VCaP (cell line): ENCODE results near the gene ZNF736.
"Not testable (repeated sequence)": the region's sequence is repeated elsewhere in the genome, so short reads cannot be mapped to it uniquely, and the experiment has no call there.

Source experiments
- H3K27ac ChIP-seq: fragments of 450-650 bp; 2 replicates; pipeline ENCODE4 v1.5.1; 2017
- TF ChIP-seq, protein P1 (sequence below): fragments of 450-650 bp; conservative IDR thresholded peaks from 2 replicates; pipeline ENCODE4 v1.5.1; 2017; ENCODE audit warnings: mild to moderate bottlenecking, moderate library complexity

The ZNF736 gene

DNA sequence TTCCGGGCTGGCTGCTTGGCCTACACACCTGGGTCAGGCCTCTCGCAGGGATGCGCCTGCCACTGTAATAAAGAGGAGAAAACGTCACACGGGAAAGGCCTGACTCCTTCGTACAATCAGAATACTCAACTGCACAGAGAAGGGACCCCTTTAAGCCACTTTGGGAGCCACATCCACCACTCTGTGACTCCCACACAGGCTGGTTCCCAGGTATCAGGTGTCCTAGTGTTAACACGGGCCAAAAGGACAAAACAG lies 5.8 kb upstream of the ZNF736 start:
- peak overlapping the region; percentile 80 for H3K27ac ChIP-seq
- TF ChIP-seq, protein P1, sequence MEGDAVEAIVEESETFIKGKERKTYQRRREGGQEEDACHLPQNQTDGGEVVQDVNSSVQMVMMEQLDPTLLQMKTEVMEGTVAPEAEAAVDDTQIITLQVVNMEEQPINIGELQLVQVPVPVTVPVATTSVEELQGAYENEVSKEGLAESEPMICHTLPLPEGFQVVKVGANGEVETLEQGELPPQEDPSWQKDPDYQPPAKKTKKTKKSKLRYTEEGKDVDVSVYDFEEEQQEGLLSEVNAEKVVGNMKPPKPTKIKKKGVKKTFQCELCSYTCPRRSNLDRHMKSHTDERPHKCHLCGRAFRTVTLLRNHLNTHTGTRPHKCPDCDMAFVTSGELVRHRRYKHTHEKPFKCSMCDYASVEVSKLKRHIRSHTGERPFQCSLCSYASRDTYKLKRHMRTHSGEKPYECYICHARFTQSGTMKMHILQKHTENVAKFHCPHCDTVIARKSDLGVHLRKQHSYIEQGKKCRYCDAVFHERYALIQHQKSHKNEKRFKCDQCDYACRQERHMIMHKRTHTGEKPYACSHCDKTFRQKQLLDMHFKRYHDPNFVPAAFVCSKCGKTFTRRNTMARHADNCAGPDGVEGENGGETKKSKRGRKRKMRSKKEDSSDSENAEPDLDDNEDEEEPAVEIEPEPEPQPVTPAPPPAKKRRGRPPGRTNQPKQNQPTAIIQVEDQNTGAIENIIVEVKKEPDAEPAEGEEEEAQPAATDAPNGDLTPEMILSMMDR, result no peak

DNA sequence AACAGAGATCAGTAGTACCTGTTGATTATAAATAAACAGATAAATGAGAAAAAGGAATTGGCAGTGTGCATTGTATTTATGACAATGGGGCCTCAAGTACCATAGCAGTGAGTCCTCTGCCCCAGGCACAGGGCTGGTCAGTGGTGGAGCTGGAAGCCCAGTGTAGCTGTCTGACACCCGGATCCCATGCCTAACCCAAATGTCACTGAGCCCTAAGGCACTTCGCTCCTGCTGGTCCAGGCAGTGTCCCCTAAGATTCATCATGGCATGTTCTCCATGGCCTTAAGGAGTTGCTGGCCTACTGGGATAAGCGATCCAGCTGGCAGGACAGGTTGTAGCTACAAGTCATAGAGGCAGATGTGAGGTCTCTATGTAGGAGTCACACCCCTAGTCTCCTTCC lies 3.3 kb upstream of the ZNF736 start:
- TF ChIP-seq, protein P1, result no peak
- no peak overlapping the region for H3K27ac ChIP-seq

DNA sequence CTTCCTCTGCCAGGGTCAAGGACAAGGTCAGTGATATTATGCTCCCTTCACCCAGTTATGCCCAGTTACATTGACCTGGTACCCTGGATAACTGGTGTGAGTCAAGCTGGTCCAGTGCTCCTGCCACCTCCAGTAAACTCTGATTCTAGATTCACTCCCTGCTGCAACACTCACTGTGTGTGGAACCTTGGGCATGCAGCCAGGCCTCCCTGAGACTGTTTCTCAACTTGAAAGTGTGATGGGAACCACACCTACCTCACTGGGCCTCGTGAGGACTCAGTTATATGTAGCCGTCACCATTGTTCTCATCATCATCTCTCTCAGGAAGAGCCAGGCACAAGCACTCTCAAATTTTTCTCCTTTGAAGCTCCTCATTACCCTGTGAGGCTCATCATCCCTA lies 935 bp upstream of the ZNF736 start:
- peak overlapping the region; percentile 90 for H3K27ac ChIP-seq

DNA sequence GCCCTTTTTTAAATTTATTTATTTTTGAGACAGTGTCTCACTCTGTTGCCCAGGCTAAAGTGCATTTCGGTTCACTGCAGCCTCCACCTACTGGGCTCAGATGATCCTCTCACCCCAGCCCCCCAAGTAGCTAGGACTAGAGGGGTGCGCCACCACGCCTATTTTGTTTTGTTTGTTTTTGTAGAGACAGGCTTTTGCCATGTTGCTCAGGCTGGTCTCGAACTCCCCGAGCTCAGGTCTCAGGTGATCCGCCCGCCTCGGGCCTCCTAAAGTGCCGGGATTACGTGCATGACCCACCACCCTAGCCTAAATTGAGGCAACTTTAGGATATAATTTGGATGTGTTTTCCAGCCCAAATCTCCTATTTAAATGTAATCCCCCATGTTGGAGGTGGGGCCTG lies 805 bp downstream of the ZNF736 start:
- TF ChIP-seq, protein P1, result no peak
- H3K27ac ChIP-seq, result peak overlapping the region; percentile 90

More for the DNA sequence above, 935 bp upstream of the ZNF736 start:
- TF ChIP-seq, protein P1, result no peak

DNA sequence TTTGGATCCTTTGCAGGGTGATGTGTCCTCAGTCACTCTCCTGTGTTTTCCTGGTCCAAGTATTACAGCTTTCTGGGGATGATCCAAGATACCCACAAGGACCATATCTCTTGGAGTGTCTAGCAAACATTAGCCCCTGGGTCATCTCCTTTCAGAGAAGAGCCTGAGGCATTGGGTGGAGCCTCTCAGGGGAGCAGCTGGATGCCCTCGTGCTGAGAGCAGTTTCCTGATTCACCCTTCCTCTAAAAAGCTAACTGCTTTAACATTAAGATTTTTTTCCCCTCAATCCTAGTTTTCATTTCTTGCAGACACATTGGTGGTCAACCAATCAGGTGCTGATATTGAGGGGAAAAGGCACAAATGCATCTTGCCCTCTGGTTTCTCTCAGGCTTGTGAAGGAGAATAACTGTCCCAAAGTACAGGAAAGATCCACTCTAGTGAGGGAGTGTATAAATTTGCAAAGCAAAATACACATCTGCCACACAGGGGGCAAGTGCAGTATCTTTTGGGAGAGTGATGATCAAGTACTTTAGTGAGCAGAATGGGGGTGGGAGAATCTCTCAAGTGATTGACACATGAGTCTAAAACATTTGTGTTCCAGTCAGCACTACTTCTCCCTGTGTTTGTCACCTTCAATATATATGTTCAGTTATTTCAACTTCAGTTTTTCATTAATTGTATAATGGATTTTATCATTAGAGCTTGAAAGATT lies 2.4 kb downstream of the ZNF736 start:
- H3K27ac ChIP-seq, result peak overlapping the region; percentile 90

DNA sequence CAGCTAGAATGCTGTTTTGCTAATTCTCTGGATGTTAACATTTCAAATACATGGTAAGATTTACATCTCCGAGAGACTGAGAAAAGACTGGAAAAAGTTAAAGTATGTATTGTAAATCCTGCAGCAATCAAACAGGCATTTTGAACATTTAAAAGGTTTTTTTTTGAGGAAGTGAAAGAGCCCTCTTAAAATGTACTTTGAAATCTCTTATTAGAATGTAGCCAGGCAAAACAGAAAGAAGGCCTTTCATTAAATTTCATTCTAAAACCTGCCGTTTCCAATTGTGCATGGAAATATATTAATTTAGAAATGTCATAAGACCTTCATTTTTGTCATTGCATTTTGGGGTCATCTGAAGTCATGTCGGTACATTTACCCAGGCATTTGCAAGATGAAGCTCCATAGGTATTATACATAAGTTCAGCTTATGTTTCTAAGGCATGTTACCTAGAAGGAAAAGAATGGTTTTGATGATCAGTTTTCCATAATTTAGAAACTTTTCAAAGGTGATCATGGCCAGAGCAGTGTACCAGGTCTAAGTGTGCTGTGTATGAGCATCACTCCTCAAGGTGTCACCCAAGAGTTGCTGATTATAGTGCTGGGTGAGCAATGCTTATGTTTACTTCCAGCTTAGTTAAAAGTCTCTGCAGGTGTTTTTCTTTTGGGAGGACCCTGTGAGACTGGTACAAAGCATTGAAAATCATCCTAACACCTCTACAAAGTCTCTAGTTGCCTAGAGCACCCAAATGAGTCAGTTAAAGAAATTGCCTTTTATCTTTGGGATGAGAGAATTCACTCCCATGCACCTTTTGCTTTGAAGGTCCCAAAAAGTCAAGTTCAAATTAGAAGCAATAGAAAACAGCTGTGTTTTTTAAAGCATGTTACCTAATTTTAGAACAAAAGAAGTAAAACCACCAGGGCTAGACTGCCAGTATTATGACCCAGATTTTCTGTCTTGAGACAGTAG lies 7.1 kb downstream of the ZNF736 start:
- TF ChIP-seq, protein P1, result peak; percentile 86
- H3K27ac ChIP-seq, result peak overlapping the region; percentile 55

DNA sequence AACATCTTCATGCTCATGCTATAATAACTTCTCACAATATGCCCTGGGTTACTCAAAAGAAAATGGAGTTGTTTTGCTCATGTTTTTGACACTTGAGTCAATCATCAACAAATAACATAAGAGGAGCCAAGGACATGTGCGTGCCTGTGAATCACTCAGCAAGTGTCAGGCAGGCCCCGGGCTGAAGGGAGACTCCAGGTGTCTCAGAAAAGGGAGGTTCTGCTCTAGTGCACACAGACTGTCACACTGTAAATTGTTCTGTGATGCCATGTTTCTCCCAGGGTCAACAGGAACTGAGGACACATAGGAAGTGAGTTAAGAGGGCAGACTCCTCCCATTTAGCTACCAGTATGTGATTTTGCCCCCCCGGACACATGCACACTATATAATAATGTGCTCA lies 10.4 kb downstream of the ZNF736 start:
- not testable (repeated sequence) for H3K27ac ChIP-seq

DNA sequence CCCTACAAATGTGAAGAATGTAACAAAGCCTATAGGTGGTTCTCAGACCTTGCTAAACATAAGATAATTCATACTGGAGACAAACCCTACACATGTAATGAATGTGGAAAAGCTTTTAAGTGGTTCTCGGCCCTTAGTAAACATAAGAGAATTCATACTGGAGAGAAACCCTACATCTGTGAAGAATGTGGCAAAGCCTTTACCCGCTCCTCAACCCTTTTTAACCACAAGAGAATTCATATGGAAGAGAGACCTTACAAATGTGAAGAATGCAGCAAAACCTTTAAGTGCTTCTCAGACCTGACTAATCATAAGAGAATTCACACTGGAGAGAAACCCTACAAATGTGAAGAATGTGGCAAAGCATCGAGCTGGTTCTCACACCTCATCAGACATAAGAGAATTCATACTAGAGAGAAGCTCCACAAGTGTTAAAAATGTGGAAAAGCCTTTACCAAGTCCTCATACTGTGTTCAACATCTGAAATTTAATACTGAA lies 35.0 kb downstream of the ZNF736 start:
- not testable (repeated sequence) for H3K27ac ChIP-seq

DNA sequence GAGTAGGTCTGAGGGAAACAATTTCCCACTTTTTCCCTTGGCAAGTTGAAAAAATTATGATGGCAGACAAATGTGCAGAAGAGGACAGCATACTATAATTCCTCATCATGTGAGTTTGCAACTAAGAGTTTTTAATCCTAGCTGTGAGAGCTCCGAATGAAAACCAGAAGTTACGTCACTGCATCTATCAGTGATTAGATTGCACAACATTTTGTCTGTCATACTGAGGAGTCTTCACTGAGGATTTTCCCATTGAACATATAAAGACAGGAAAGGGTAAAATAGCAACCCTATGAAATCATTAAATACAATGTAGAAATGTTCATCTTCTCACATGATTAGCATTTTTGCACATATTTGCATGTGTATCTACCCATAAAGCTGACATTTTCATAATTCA lies 45.8 kb downstream of the ZNF736 start:
- H3K27ac ChIP-seq, result no peak overlapping the region
- TF ChIP-seq, protein P1, result no peak
